GM12875 (cell line): ENCODE measurements around the gene PTTG2.

Source experiments
- H3K4me3 ChIP-seq: one replicate; pipeline ENCODE4 v1.5.1; 2011; ENCODE audit warnings: low read depth, low read length, control low read depth
- TF ChIP-seq, protein P1 (sequence below): IDR thresholded peaks from 2 replicates; pipeline ENCODE4 v1.5.1; 2011; ENCODE audit warnings: low read depth, mild to moderate bottlenecking, control low read depth, inconsistent platforms, low read length, moderate library complexity, borderline replicate concordance; ENCODE audit not compliant: insufficient read depth

PTTG2 gene

DNA sequence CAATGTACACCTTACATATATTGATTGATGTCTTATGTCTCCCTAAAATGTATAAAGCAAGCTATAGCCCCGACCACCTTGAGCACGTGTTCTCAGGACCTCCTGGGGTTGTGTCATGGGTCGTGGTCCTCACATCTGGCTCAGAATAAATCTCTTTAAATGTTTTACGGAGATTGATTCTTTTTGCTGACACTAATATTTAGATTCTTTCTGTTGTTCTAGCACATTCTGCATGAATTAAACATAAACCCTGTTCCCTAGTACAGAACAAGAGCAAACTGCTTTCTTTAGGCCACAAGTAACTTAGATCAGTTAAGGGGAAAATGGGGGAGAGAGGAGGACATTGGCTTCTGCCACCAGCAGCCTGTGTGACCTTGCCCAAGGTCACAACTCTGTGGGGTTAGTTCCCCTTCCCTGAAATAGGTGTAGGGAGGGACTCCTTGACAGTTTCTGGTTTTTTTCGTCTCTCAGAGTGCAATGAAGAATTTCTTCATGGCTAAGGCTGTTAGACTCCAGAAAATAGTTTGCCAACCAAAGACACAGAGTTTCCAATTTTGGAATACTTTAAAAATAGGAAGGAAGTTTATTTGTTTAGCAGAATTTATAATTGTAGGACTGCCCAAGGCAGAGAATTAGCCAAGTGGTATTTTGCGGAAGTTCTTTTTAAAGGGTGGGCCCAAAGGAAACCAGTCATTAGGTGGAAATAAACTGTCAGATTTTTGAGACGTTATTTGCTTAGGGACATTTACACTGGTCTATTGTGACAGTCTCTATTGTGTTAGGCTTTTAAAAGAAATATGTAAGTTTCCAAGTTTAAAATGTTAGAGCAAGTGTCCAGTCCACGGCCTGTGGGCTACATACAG lies 29.4 kb downstream of the PTTG2 start:
- TF ChIP-seq, protein P1, sequence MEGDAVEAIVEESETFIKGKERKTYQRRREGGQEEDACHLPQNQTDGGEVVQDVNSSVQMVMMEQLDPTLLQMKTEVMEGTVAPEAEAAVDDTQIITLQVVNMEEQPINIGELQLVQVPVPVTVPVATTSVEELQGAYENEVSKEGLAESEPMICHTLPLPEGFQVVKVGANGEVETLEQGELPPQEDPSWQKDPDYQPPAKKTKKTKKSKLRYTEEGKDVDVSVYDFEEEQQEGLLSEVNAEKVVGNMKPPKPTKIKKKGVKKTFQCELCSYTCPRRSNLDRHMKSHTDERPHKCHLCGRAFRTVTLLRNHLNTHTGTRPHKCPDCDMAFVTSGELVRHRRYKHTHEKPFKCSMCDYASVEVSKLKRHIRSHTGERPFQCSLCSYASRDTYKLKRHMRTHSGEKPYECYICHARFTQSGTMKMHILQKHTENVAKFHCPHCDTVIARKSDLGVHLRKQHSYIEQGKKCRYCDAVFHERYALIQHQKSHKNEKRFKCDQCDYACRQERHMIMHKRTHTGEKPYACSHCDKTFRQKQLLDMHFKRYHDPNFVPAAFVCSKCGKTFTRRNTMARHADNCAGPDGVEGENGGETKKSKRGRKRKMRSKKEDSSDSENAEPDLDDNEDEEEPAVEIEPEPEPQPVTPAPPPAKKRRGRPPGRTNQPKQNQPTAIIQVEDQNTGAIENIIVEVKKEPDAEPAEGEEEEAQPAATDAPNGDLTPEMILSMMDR = no peak
- H3K4me3 ChIP-seq = no peak overlapping the region

DNA sequence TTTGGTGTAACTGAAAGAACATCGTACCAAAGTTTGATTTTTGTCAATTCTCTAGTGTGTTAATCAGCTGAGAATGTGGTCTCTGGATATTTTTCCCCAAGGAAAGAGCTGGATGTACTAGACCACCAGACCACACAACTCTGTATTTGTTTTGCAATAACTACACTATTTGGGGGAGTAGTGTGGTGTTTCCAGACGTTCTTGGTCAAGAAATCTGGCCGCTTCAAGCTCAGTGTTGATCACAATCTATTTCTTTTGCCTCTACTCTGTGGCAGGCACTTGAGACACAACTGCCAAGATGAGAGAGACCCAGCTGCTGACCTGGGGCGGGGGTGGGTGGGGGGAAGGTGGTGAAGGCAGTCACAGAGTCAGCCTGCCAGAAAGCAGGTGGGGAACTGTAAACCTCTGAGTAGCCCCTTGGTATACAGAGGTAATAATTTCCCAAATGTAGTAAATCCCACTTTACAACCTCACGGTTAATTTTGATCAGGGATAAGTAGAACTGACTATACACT lies 30.6 kb downstream of the PTTG2 start:
- TF ChIP-seq, protein P1 = no peak
- no peak overlapping the region for H3K4me3 ChIP-seq

DNA sequence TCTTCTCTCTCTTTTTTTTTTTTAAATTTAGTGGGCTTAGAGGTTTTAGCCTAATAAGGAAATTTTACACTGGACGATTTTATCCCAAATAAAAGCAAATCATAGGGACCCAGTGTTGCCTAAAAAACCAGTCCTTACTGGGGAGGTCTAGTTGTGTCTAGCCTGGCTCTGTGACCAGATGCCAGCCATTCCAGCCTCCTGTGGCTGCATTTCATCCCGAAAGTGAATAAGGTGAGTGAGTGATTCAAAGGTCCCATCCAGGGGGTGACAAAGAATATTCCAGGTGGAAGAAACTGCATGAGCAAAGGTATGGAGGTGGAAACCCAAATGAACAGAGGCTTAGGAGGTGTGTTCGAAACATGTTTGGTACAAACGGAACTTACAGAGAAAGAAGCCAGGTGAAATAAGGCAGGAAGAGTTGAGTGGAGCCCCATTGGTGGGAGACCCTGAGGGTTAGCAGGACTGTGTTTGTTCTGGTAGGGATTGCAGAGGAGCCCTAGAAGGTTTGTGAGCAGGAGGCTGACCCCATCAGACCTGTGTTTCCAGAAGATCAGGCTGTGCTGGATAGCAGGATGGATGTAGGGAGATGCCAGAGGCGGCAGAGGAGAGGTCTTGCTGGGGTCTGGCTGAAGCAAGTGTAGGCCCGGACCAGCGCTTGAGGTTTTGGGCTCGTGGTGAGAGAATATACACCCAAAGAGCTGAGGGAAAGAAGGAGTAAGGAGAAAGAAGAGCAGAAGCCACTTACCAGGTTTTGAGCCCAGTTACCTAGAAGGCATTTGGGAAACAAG lies 31.6 kb downstream of the PTTG2 start:
- no peak overlapping the region for H3K4me3 ChIP-seq
- TF ChIP-seq, protein P1 = no peak

DNA sequence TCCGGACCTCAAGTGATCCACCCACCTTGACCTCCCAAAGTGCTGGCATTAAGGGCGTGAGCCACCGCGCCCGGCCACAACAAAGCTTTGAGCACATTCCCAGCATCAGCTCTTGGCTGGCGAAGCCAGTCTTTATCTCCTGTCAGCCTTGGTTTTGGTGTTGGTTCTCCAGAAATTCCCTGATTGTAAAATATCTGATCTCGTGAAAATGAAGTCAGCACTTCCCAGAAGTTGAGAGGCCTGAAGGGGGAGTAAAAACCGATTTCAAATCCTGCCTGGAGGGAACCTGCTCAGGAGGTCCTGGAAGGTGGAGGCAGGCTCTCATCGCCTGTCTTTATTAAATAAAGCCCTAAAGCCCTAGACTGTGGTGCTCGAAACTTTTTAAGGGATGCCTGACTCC lies 33.6 kb downstream of the PTTG2 start:
- TF ChIP-seq, protein P1 = no peak
- H3K4me3 ChIP-seq = no peak overlapping the region

DNA sequence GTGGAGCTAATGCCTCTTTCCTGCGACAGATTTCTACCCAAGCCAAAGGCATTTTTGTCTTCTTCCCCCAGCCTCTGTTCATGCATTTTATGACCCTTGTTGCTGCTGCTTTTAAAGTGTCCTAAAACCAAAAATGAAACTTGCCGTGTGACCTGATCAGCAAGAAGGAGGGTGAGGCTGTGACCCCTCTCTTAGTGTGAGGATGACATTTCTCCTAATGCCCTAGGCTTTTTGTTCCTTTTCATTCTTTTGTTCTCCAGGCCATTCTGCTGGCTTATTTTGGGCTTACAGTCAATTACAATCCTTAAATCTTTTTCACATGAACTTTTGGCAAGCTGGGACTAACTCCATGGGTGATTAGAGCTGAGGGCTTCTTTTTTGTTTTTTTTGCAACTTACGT lies 34.4 kb downstream of the PTTG2 start:
- TF ChIP-seq, protein P1 = no peak
- H3K4me3 ChIP-seq = no peak overlapping the region

DNA sequence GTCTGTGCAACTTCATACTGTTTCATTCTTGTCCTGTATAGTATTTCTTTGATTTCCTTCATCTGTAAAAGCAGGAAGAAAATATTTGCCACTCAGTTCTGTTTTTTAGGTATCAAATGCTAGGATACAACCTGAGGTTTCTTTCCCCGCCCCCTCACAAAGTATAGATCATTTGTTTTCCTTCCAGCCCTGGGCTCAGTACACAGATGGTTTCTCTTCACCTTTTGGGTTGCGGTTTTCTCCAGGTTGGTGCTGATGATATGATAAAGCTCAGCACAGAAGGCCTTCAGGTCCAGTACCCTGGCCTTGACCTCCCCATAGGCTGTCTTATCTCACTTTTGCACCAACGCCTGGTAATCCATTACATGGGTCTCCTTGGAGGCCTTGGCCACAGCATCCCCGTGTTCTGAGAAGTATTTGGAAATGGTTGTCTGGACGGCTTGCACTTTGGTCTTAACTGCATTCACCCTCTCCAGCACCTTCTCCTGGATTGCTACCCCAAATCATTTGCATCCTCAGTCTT lies 35.2 kb downstream of the PTTG2 start:
- TF ChIP-seq, protein P1 = no peak

More for the DNA sequence above, 35.2 kb downstream of the PTTG2 start:
- H3K4me3 ChIP-seq = no peak overlapping the region
